Epithelial cell of proximal tubule (primary cell): ENCODE measurements around the gene SURF4. TPM values are rescaled to one million over a fixed set of nuclear protein-coding genes. Genes with fewer than 3 reads are reported as not detected.

Experiments used
- DNase-seq: peaks from one replicate; pipeline ENCODE4 v3.0.0-alpha.2; 2011; ENCODE audit warnings: low read depth
- H3K4me3 ChIP-seq: 2 replicates; pipeline ENCODE4 v1.5.1; 2011; ENCODE audit warnings: low read depth, mild to moderate bottlenecking, low read length
- total RNA-seq: library from RNA; depleted of rRNA; stranded (reverse); fragments of >200 nt; gene quantifications from 2 replicates; pipeline ENCODE4 v1.2.3, GENCODE V29; 2015
- TF ChIP-seq, protein P1 (sequence below): conservative IDR thresholded peaks from 2 replicates; pipeline ENCODE4 v1.5.1; 2012; ENCODE audit warnings: low read depth, mild to moderate bottlenecking, low read length

SURF4 gene
- total RNA-seq, 1 donor from 2014 or later = 125 TPM

DNA sequence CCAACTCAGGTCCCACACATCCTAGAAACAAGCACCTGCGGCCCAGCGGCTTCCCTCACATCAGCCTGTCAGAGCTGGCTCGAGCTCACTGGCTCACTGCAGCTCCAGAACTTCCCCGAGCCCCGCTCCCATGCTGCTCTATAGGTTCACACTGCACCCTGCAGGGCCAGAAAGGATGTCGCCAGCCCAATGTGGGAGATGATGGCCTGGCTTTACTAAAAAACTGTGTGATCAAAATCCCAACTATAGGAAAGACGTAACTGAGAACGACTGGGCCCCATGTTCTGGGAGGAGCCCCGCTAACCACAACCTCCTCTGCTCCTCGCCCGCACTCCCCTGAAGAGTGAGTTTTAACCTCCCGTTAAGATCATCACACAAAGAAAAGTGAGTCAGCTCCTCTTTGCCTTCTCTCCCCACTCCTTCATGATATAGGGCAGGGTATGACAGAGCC lies 4.6 kb downstream of the SURF4 start:
- DNase-seq = no peak
- TF ChIP-seq, protein P1, sequence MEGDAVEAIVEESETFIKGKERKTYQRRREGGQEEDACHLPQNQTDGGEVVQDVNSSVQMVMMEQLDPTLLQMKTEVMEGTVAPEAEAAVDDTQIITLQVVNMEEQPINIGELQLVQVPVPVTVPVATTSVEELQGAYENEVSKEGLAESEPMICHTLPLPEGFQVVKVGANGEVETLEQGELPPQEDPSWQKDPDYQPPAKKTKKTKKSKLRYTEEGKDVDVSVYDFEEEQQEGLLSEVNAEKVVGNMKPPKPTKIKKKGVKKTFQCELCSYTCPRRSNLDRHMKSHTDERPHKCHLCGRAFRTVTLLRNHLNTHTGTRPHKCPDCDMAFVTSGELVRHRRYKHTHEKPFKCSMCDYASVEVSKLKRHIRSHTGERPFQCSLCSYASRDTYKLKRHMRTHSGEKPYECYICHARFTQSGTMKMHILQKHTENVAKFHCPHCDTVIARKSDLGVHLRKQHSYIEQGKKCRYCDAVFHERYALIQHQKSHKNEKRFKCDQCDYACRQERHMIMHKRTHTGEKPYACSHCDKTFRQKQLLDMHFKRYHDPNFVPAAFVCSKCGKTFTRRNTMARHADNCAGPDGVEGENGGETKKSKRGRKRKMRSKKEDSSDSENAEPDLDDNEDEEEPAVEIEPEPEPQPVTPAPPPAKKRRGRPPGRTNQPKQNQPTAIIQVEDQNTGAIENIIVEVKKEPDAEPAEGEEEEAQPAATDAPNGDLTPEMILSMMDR = peak; percentile 9
- H3K4me3 ChIP-seq = no peak overlapping the region

DNA sequence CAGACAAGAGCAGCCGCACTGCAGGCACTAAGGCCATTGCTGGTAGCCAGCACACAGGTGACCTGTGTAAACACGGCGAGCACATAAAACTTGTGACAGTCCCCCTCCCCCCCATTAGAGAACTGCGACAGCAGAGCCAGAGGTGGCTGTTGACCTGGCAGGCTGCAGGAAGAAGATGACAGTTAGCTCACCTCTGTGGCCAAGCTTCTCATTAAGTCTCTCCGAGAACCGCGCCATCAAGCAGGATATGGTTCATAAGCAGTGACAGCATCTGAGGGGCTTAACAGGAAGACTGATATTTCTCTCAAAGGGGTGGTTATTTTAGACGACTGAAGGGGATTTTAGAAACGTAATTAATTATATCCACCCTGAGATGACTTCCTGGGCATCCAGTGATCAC lies 5.2 kb downstream of the SURF4 start:
- DNase-seq = no peak
- TF ChIP-seq, protein P1 = no peak
- no peak overlapping the region for H3K4me3 ChIP-seq

DNA sequence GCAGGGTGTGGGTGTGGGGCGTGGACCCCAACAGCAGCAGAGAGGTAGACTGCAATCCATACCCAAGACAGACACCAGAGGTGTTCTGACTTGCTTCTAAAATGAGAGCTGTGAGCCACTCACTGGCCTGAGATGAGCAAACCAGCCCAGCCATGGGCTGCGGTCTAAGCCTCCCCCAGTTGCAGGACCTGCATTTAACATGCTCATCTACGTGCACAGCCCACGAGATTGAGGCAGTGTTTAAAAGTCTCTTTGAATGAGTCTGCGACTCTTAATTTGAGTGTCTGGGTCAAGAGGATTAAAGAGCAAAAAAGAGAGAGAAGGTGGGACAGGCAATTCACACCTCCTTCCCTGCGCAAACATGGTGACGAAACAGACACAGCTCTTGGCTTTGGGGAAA lies 5.9 kb downstream of the SURF4 start:
- TF ChIP-seq, protein P1 = no peak
- H3K4me3 ChIP-seq = no peak overlapping the region
- DNase-seq = no peak

GRCh38 chr9:133369422-133369821 lies 6.4 kb downstream of the SURF4 start:
- no peak for DNase-seq
- TF ChIP-seq, protein P1 = no peak
- H3K4me3 ChIP-seq = no peak overlapping the region

DNA sequence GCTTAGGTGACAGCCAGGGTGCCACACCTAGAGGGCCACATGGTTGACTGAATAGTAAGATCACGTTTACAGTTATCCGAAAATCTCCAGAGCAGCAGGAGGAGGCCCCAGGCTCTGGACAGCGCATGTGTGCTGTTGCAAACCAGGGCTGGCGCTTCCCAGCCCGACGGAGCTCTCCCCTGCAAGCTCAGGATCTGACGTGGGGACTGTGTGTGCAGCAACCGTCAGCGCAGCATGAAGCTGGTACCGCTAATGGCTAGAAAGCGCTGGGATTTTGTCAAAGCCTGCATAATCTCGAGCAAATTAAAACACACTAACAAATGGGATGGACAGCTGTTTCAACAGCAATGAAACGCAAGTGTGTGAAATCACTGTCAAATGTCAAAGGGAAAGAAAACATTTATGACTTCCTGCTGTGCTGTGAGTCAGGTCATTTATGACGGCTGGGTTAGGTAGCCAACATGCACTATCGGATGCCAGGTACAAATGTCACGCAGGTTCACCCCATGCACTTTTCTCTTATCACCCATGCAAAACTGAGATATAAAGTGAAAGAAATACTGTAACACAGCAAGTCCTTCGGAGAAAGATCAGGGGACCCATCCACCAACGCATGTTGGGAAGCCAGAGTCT lies 7.5 kb downstream of the SURF4 start:
- H3K4me3 ChIP-seq = no peak overlapping the region
- no peak for DNase-seq
- TF ChIP-seq, protein P1 = no peak

- TF ChIP-seq, protein P1 = no peak
- DNase-seq = no peak
- no peak overlapping the region for H3K4me3 ChIP-seq
These were observed 8.1 kb downstream of the SURF4 start for GRCh38 chr9:133367778-133368177.

DNA sequence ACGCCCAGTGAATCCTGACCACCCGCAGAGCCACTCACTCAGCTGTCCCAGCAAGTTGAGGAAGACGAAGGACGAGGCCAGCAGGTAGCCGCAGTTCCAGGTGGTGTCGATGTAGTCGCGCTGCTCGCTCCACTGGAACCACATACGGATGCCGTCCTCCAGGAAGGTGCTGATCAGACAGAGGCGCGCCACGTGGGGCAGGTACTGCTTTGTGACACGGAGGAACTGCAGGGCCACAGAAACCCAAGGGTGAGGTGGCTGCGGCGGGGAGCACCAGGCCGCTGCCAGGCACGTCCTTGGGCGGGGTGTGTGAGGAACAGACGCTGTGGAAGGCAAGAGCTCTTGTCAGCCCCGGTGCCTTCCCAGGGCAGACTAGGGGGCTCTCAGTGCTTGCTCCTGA lies 8.6 kb downstream of the SURF4 start:
- DNase-seq = no peak
- H3K4me3 ChIP-seq = no peak overlapping the region
- TF ChIP-seq, protein P1 = no peak
